Caco-2 (cell line): ENCODE data around the gene RNPS1. TPM values are rescaled to one million over a fixed set of nuclear protein-coding genes. Genes with fewer than 3 reads are reported as not detected.
A peak's percentile ranks its signal among the peaks of the same experiment; 100 is the strongest.

ENCODE experiments used
- BruUV-seq: library from RNA; stranded (reverse); fragments of 400-500 nt; replicated peaks from 2 replicates; lab custom pipeline; 2021; lab: Mats Ljungman, UMichigan
- CTCF ChIA-PET: fragments of 300-600 bp; sonication (Branson Sonifier 250); formaldehyde crosslinking; loops from one replicate; lab custom pipeline; 2022; ENCODE audit warnings: antibody characterized with exemption; lab: Charles Lee
- POLR2A ChIA-PET: fragments of 300-600 bp; sonication (Branson Sonifier 250); formaldehyde crosslinking; loops from one replicate; lab custom pipeline; 2022; ENCODE audit warnings: antibody characterized with exemption; lab: Charles Lee
- DNase-seq, 2 experiments: peaks; one replicate each; pipeline versions ENCODE4 v3.0.0 to v3.0.0-alpha.2; 2020 to 2022
- H3K27me3 ChIP-seq: replicated peaks from 2 replicates; pipeline ENCODE4 v1.6.0; 2011; ENCODE audit warnings: low read length; ENCODE audit not compliant: control insufficient read depth, insufficient read depth
- H3K36me3 ChIP-seq: 2 replicates; pipeline ENCODE4 v1.5.1; 2011; ENCODE audit warnings: low read length; ENCODE audit not compliant: control insufficient read depth, insufficient read depth
- H3K4me1 ChIP-seq: fragments of 250-450 bp; sonication (Bioruptor Pico); 2 replicates; pipeline ENCODE4 v1.5.1; 2020; ENCODE audit warnings: mild to moderate bottlenecking
- H3K4me3 ChIP-seq: 2 replicates; pipeline ENCODE4 v1.5.1; 2011; ENCODE audit warnings: low read depth, mild to moderate bottlenecking, control low read depth, low read length
- H3K9me3 ChIP-seq: fragments of 250-450 bp; sonication (Bioruptor Pico); 2 replicates; pipeline ENCODE4 v1.5.1; 2020; ENCODE audit warnings: mild to moderate bottlenecking, moderate library complexity
- H3K27ac Mint-ChIP-seq: one replicate; pipeline ENCODE4 v1.8.0; 2022; ENCODE audit warnings: mixed read lengths; ENCODE audit not compliant: unreplicated experiment
- H3K27me3 Mint-ChIP-seq: one replicate; pipeline ENCODE4 v1.8.0; 2022; ENCODE audit warnings: mixed read lengths; ENCODE audit not compliant: insufficient read depth, unreplicated experiment
- H3K36me3 Mint-ChIP-seq: one replicate; pipeline ENCODE4 v1.8.0; 2022; ENCODE audit warnings: mild to moderate bottlenecking, mixed read lengths; ENCODE audit not compliant: insufficient read depth, unreplicated experiment
- H3K4me1 Mint-ChIP-seq: one replicate; pipeline ENCODE4 v1.8.0; 2022; ENCODE audit warnings: low read depth, mixed read lengths; ENCODE audit not compliant: unreplicated experiment
- H3K4me3 Mint-ChIP-seq: one replicate; pipeline ENCODE4 v1.8.0; 2022; ENCODE audit warnings: mild to moderate bottlenecking, moderate library complexity, mixed read lengths; ENCODE audit not compliant: unreplicated experiment
- H3K9me3 Mint-ChIP-seq: one replicate; pipeline ENCODE4 v1.8.0; 2022; ENCODE audit warnings: mixed read lengths; ENCODE audit not compliant: unreplicated experiment
- intact Hi-C: fragments of 100-400 bp; cut with micrococcal nuclease; formaldehyde crosslinking; loops from one replicate; pipeline ENCODE4 v1.10.0; 2022; ENCODE audit not compliant: unreplicated experiment
- total RNA-seq: library from RNA; stranded (reverse); gene quantifications from 2 replicates; pipeline ENCODE4 v1.2.3, GENCODE V29; 2022
- TF ChIP-seq, protein P1 (sequence below), 2 experiments: fragments of 200-600 bp in 1 of 2; IDR thresholded peaks; 1 replicate in 1 of 2; 2 replicates in 1 of 2; pipeline versions ENCODE4 v1.5.1 to v1.8.0; 2011 to 2022; ENCODE audit warnings: antibody characterized with exemption in 1 of 2, control low read depth in 1 of 2, inconsistent platforms in 1 of 2, low read depth in 1 of 2, low read length in 1 of 2, mild to moderate bottlenecking in 1 of 2, moderate library complexity in 1 of 2; ENCODE audit not compliant: insufficient read depth in 1 of 2, severe bottlenecking in 1 of 2, unreplicated experiment in 1 of 2

The RNPS1 gene
- total RNA-seq, 1 experiment from 2014 or later, result 210 TPM

DNA sequence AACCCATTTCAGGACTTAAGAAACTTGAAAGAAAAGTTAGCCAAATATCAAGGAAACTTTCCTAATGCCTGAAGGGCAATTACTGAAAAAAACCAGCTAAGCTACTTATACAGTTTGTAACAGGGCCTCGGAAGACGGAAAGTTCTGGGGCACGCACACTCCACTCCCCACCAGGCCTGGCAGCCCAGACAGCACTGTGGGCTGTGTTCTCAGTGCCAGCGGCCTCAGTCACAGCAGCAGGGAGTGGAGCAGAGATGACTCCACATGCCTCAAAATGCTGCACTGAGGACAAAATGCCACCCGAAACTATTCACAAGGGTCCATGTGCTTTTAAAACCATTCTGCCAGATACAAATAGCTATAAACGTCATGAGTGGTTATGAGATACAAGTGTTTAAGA, 10.2 kb downstream of the RNPS1 start:
- Histone ChIP-seq H3K4me3 (no peak overlapping the region), H3K27me3 (no peaks in the 10 kb centered on the region), H3K36me3 (peaks cover 2% of the 10 kb centered on the region; the same call in 1 of the 2 replicates), H3K4me1 (no peaks in the 10 kb centered on the region), H3K9me3 (no peaks in the 10 kb centered on the region)
- Mint-ChIP-seq H3K27me3 (no peaks in the 10 kb centered on the region), H3K9me3 (no peaks in the 10 kb centered on the region), H3K36me3 (peaks cover 98% of the 10 kb centered on the region), H3K4me1 (peaks cover 5% of the 10 kb centered on the region), H3K27ac (no peak overlapping the region), H3K4me3 (no peak overlapping the region)
- intact Hi-C loops, result no loop called here
- TF ChIP-seq, protein P1, sequence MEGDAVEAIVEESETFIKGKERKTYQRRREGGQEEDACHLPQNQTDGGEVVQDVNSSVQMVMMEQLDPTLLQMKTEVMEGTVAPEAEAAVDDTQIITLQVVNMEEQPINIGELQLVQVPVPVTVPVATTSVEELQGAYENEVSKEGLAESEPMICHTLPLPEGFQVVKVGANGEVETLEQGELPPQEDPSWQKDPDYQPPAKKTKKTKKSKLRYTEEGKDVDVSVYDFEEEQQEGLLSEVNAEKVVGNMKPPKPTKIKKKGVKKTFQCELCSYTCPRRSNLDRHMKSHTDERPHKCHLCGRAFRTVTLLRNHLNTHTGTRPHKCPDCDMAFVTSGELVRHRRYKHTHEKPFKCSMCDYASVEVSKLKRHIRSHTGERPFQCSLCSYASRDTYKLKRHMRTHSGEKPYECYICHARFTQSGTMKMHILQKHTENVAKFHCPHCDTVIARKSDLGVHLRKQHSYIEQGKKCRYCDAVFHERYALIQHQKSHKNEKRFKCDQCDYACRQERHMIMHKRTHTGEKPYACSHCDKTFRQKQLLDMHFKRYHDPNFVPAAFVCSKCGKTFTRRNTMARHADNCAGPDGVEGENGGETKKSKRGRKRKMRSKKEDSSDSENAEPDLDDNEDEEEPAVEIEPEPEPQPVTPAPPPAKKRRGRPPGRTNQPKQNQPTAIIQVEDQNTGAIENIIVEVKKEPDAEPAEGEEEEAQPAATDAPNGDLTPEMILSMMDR (IDR thresholded peaks at IDR 0.05; ENCODE audit: insufficient read depth in 1 of 2, low read depth in 1 of 2, low read length in 1 of 2, severe bottlenecking in 1 of 2, unreplicated experiment in 1 of 2), result no peak
- DNase-seq, result no peak
- ChIA-PET POLR2A (interaction anchor here (1.2 kb wide), 1 partner anchor 11 kb away, joined by 3 read pairs; no protein-coding TSS in a partner anchor), CTCF (no interaction called here)
- BruUV-seq, result no TSS peak

DNA sequence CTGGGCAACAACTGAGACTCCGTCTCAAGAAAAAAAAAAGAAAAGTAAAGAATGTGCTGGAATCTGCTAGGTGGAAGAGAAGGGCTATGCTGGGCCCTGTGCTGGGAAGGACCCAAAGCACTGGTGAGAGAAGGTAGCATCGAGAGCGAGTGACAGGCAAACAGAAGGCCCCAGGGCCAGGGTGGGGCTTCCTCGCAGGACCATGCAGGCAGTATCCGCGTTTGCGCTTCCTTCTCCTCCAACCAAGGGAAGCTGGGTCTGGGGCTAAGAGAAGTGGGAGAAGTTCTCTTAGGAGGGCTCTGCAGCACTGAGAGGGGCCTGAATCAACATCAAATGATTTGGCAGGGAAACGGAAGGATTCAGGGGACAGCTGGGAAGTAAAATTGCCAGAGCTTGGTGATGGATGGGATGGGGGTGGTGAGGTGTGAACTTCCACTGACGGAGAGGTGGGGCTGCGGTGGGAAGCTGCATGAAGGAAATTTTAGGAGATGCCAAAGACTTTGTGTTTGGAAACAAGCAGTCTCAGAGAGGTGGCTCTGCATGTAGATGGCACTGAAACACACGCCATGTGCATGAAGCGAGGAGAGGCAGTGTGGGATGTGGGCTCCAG, 11.3 kb downstream of the RNPS1 start:
- Mint-ChIP-seq H3K36me3 (peaks cover 99% of the 10 kb centered on the region), H3K27me3 (no peaks in the 10 kb centered on the region), H3K9me3 (no peaks in the 10 kb centered on the region), H3K4me3 (no peak overlapping the region), H3K4me1 (peaks cover 7% of the 10 kb centered on the region), H3K27ac (no peak overlapping the region)
- intact Hi-C loops, result no loop called here
- ChIA-PET CTCF (no interaction called here), POLR2A (no interaction called here)
- no peak for DNase-seq
- peaks cover 2% of the 10 kb centered on the region; the same call in 1 of the 2 replicates for H3K36me3 ChIP-seq
- no TSS peak for BruUV-seq
- H3K4me1 ChIP-seq, result peaks cover 6% of the 10 kb centered on the region
- no peak overlapping the region for H3K4me3 ChIP-seq
- no peaks in the 10 kb centered on the region for H3K9me3 ChIP-seq
- no peaks in the 10 kb centered on the region for H3K27me3 ChIP-seq
- TF ChIP-seq, protein P1 (IDR thresholded peaks at IDR 0.05; ENCODE audit: insufficient read depth in 1 of 2, low read depth in 1 of 2, low read length in 1 of 2, severe bottlenecking in 1 of 2, unreplicated experiment in 1 of 2), result no peak

DNA sequence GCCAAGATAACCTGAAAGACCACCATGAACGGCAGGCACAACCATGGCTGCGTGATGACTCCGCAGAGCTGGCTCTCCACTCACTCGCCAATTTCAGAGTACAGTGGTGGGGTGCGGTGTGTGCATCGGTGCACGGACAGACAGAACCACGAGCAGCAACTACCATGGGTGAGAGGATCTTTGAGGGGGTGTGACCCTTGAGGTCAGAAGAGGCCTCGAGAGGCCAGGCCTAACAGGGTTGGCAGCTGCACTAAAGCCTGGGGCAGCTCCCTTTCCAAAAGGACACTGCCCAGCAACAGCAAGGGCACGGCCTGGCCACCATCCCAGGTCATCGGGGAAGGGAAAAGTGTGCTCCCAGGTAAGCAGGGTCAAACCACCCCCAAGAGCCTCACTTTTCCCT, 14.6 kb downstream of the RNPS1 start:
- H3K36me3 ChIP-seq, result peaks cover 2% of the 10 kb centered on the region; the same call in 1 of the 2 replicates
- Mint-ChIP-seq H3K27ac (peak overlapping the region; percentile 25), H3K27me3 (no peaks in the 10 kb centered on the region), H3K4me3 (no peak overlapping the region), H3K9me3 (no peaks in the 10 kb centered on the region), H3K4me1 (peaks cover 7% of the 10 kb centered on the region), H3K36me3 (peaks cover 98% of the 10 kb centered on the region)
- no peaks in the 10 kb centered on the region for H3K27me3 ChIP-seq
- no peaks in the 10 kb centered on the region for H3K9me3 ChIP-seq
- CTCF ChIA-PET, result interaction anchor here (0.7 to 2.2 kb wide), 2 partner anchors 57 to 58 kb away, joined by 4 to 29 read pairs; partner anchors contain the start of gene CASKIN1
- intact Hi-C loops, result loop anchor here (2.0 kb wide), 1 partner anchor 58 kb away; no protein-coding TSS in a partner anchor
- peaks cover 7% of the 10 kb centered on the region for H3K4me1 ChIP-seq
- H3K4me3 ChIP-seq, result no peak overlapping the region
- POLR2A ChIA-PET, result no interaction called here
- no TSS peak for BruUV-seq
- no peak for DNase-seq
- TF ChIP-seq, protein P1 (IDR thresholded peaks at IDR 0.05; ENCODE audit: insufficient read depth in 1 of 2, low read depth in 1 of 2, low read length in 1 of 2, severe bottlenecking in 1 of 2, unreplicated experiment in 1 of 2), result no peak
